Ishikawa (cell line): ENCODE results near the gene IFI16.

Source experiments
- CEBPB ChIP-seq: IDR thresholded peaks from 2 replicates; pipeline ENCODE4 v1.6.1; 2012
- CREB1 ChIP-seq: IDR thresholded peaks from 2 replicates; pipeline ENCODE4 v1.6.1; 2012; ENCODE audit warnings: low read depth
- EGR1 ChIP-seq: IDR thresholded peaks from 2 replicates; pipeline ENCODE4 v1.6.1; 2012
- EP300 ChIP-seq: IDR thresholded peaks from 2 replicates; pipeline ENCODE4 v1.6.1; 2012; ENCODE audit warnings: borderline replicate concordance
- FOXM1 ChIP-seq: IDR thresholded peaks from 2 replicates; pipeline ENCODE4 v1.6.1; 2012; ENCODE audit warnings: low read depth, borderline replicate concordance
- MAX ChIP-seq: IDR thresholded peaks from 2 replicates; pipeline ENCODE4 v1.6.1; 2012
- NFIC ChIP-seq: IDR thresholded peaks from 2 replicates; pipeline ENCODE4 v1.6.1; 2012
- RAD21 ChIP-seq: IDR thresholded peaks from 2 replicates; pipeline ENCODE4 v1.6.1; 2012; ENCODE audit warnings: low read depth
- TAF1 ChIP-seq: IDR thresholded peaks from 2 replicates; pipeline ENCODE4 v1.6.1; 2012; ENCODE audit warnings: low read depth, mild to moderate bottlenecking
- TCF12 ChIP-seq: IDR thresholded peaks from 2 replicates; pipeline ENCODE4 v1.6.1; 2012; ENCODE audit warnings: low read depth
- TEAD4 ChIP-seq: IDR thresholded peaks from 2 replicates; pipeline ENCODE4 v1.6.1; 2012
- YY1 ChIP-seq: IDR thresholded peaks from 2 replicates; pipeline ENCODE4 v1.6.1; 2012; ENCODE audit warnings: low read depth
- ZBTB7A ChIP-seq: IDR thresholded peaks from 2 replicates; pipeline ENCODE4 v1.6.1; 2012; ENCODE audit warnings: low read depth
- TF ChIP-seq, protein P1 (sequence below): IDR thresholded peaks from 2 replicates; pipeline ENCODE4 v1.6.1; 2012; ENCODE audit warnings: low read depth, mild to moderate bottlenecking
- TF ChIP-seq, protein P2 (sequence below): IDR thresholded peaks from 2 replicates; pipeline ENCODE4 v1.6.1; 2012

IFI16 gene

DNA sequence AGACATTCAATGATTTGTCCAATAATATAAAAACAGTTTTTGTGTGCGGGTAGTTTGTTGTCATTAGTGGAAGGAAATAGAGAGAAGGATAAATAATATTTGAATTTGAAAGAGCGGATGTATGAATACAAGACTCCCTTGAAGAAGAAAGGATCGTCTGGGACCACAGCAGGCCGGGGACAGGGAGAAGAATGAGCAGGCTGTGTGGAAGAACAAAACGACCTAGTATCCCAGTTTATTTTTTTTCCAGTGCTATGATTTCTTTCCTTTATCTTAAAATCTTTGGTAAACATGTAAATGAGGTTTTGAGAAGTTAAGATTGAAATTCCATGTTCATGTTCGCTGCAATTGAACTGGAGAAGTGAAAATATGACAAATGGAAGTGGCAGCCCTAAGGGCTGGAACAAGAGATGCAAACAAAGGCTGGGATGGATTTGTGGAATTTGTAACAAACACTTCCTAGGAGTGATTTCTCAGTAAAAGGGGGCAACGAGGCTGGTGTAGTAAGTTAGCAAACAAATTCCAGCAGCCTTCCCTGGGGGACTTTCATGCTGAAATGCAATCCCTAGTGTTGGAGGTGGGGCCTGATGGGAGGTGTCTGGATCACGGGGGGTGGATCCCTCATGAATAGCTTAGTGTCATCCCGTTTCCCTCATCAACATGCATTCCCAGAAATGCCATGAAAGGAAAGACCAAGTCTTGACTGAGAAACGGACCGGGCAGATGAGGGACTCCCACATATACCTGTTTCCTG is 10.2 kb upstream of the IFI16 start:
- TF ChIP-seq, protein P1, sequence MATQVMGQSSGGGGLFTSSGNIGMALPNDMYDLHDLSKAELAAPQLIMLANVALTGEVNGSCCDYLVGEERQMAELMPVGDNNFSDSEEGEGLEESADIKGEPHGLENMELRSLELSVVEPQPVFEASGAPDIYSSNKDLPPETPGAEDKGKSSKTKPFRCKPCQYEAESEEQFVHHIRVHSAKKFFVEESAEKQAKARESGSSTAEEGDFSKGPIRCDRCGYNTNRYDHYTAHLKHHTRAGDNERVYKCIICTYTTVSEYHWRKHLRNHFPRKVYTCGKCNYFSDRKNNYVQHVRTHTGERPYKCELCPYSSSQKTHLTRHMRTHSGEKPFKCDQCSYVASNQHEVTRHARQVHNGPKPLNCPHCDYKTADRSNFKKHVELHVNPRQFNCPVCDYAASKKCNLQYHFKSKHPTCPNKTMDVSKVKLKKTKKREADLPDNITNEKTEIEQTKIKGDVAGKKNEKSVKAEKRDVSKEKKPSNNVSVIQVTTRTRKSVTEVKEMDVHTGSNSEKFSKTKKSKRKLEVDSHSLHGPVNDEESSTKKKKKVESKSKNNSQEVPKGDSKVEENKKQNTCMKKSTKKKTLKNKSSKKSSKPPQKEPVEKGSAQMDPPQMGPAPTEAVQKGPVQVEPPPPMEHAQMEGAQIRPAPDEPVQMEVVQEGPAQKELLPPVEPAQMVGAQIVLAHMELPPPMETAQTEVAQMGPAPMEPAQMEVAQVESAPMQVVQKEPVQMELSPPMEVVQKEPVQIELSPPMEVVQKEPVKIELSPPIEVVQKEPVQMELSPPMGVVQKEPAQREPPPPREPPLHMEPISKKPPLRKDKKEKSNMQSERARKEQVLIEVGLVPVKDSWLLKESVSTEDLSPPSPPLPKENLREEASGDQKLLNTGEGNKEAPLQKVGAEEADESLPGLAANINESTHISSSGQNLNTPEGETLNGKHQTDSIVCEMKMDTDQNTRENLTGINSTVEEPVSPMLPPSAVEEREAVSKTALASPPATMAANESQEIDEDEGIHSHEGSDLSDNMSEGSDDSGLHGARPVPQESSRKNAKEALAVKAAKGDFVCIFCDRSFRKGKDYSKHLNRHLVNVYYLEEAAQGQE = no peak
- TF ChIP-seq TEAD4 = no peak

DNA sequence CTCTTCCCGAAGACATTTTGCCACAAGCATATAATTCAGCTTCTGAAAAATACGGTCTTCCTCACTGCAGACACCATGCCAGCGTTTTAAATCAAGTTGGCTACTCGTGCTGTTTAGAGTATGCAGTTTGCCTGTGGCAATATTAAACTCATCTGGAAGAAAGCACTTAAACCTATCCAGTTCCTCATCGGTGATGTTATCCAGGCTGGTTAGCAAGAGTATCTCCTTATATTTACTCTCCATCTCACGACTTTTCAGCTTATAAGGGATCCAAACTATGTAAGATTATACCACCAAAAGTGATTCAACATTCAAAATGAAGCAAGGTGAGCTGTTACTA is 9.7 kb upstream of the IFI16 start:
- no peak for TF ChIP-seq ZBTB7A
- TF ChIP-seq YY1 = no peak
- TF ChIP-seq CREB1 = no peak

GRCh38 chr1:159000625-159001024 is 9.1 kb upstream of the IFI16 start:
- TF ChIP-seq CREB1 (no peak), TCF12 (no peak), EP300 (no peak), MAX (no peak), YY1 (no peak), FOXM1 (no peak), CEBPB (no peak), RAD21 (no peak), EGR1 (no peak), NFIC (no peak)

DNA sequence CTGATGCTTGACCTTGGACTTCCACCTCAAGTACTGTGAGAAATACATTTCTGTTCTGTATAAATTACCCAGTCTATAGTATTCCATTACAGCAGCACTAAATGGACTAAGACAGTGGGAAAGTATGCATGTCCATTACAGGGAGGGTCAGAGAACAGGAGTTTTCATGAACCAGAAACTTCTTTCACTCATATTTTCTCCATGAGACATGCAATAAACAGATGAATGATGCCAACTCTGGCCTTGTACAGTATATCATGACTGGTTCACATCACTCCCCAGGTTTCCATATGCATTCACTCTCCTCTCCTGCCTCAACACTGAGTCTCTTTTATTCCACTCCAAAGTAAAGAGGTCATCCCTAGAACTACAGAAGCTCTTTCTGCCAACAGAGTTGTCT is 4.5 kb upstream of the IFI16 start:
- TF ChIP-seq TAF1 = no peak
- TF ChIP-seq EGR1 = no peak
- TF ChIP-seq, protein P2, sequence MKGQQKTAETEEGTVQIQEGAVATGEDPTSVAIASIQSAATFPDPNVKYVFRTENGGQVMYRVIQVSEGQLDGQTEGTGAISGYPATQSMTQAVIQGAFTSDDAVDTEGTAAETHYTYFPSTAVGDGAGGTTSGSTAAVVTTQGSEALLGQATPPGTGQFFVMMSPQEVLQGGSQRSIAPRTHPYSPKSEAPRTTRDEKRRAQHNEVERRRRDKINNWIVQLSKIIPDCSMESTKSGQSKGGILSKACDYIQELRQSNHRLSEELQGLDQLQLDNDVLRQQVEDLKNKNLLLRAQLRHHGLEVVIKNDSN = no peak
- no peak for TF ChIP-seq YY1
- no peak for TF ChIP-seq ZBTB7A
- TF ChIP-seq CEBPB = no peak

DNA sequence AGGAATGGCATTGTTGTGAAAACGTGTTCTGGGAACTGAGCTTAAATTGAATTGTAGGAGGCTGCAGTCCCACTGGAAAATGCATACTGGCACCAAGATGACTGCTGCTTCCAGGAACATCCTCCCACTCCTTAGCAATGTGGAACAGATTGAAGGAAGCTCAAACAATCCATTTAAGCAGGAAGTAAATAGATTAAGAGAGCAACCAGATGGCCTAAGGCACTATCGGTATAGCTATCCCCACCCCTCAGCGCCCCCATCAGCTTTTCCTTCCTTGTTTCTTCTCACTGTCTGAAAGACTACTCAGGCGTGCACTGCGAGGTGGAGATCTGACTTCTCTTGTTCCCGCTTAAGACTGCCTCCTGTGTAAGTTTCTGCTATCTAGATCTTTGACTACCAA is 4.0 kb upstream of the IFI16 start:
- TF ChIP-seq CREB1 (no peak), TAF1 (no peak), EGR1 (no peak), YY1 (no peak), TCF12 (no peak)

GRCh38 chr1:159007726-159008125 is 2.0 kb upstream of the IFI16 start:
- no peak for TF ChIP-seq EGR1
- no peak for TF ChIP-seq YY1
- TF ChIP-seq, protein P2 = no peak

DNA sequence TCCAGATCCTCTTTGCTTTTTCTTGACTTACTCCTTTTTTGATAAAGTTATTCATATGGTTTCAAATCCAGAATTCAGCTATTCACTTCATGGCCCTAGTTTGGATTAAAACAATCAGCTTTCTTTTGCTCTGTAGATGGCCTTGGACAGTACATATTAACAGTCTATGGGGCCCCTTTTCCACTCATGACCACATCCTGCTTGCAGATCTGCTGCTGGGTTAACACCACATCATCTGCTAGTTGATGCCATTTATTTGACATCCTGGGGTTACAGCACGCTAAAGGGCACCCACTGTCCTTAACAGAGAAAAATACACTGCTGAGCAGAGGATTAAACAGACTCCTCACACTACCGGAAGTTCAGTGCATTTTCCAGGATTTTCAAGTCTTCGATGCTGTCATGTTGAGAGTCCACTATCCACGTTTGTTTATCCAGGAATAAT is 941 bp upstream of the IFI16 start:
- no peak for TF ChIP-seq EP300
- TF ChIP-seq TAF1 = no peak
- TF ChIP-seq MAX = no peak
- TF ChIP-seq, protein P1 = no peak
- no peak for TF ChIP-seq TEAD4
- no peak for TF ChIP-seq ZBTB7A
- TF ChIP-seq FOXM1 = no peak
